ENCODE data around the gene MICOS13.

DNA sequence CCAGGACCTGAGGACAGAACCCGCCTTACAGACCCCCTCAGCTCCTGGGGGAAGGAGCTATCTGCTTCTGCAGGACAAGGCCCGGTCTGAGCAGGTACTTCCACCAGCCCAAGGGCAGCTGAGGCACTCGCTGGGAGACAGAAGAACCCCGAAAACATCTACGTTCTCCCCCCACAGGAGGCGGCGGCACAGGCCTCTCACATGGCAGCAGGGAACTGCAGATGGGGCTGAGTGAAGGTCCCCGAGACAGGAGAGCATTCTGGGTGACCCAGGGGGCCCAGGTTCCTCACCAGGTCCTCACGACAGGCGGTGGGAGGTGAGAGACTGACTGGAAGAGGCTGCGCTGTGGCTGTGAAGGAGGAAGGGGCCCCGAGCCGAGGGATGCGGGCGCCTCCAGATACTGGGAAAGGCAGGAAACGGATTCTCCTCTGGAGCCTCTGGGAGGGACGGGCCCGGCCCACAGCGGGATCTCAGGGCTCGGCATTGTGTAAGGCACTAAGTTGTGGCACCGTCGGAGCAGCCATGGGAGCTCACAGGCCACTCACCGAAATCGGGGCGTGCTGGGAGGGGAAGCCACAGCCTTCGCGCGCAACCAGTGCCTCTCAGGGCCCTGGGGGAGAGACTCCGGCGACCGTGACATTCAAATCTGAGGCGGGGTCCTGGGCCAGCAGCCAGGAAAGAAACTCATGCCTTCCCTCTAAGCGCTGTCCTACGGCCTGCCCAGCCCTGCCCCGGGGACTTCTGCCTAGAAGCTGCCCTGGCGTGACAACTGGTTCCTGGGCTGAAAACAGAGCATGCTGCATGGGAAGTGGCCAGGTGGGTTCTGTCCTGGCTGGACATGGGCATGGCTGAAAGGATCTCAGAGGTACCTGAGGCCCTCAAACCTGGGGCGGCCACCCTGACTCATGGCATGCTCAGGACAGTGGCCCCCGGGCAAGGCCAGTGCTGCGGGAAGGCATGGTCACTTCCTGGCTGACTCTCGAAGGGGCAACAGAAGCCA, 23.8 kb upstream of the MICOS13 start:
- TF ChIP-seq, protein P1, sequence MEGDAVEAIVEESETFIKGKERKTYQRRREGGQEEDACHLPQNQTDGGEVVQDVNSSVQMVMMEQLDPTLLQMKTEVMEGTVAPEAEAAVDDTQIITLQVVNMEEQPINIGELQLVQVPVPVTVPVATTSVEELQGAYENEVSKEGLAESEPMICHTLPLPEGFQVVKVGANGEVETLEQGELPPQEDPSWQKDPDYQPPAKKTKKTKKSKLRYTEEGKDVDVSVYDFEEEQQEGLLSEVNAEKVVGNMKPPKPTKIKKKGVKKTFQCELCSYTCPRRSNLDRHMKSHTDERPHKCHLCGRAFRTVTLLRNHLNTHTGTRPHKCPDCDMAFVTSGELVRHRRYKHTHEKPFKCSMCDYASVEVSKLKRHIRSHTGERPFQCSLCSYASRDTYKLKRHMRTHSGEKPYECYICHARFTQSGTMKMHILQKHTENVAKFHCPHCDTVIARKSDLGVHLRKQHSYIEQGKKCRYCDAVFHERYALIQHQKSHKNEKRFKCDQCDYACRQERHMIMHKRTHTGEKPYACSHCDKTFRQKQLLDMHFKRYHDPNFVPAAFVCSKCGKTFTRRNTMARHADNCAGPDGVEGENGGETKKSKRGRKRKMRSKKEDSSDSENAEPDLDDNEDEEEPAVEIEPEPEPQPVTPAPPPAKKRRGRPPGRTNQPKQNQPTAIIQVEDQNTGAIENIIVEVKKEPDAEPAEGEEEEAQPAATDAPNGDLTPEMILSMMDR (conservative IDR thresholded peaks at IDR 0.05 in 1 of 2, IDR thresholded peaks at IDR 0.05 in 1 of 2; ENCODE audit: extremely low read depth in 1 of 2, insufficient read depth in 1 of 2, low read depth in 1 of 2, low read length in 2 of 2): no peak
- TF ChIP-seq EZH2 (IDR thresholded peaks at IDR 0.05; ENCODE audit: borderline replicate concordance, low read length): no peak
